ENCODE data around the gene TGM1.

GRCh38 chr14:24304019-24304387 lies 41.0 kb upstream of the TGM1 start:
- TF ChIP-seq POLR2A (IDR thresholded peaks at IDR 0.05) (no peak), CTCF (IDR thresholded peaks at IDR 0.05 in 4 of 5, conservative IDR thresholded peaks at IDR 0.05 in 1 of 5) (no peak)
